GM18861 (cell line): Measurements from ENCODE around the gene NFKBIA.
"Not testable (repeated sequence)": the region's sequence is repeated elsewhere in the genome, so short reads cannot be mapped to it uniquely, and the experiment has no call there.

Experiments
- ATAC-seq: cut with Tn5 transposase; IDR thresholded peaks from one replicate; pipeline ENCODE4 v1.9.1; 2021; ENCODE audit not compliant: unreplicated experiment

NFKBIA gene, protein sequence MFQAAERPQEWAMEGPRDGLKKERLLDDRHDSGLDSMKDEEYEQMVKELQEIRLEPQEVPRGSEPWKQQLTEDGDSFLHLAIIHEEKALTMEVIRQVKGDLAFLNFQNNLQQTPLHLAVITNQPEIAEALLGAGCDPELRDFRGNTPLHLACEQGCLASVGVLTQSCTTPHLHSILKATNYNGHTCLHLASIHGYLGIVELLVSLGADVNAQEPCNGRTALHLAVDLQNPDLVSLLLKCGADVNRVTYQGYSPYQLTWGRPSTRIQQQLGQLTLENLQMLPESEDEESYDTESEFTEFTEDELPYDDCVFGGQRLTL

GRCh38 chr14:35404449-35405303, at the start of gene NFKBIA:
NFKBIA (minus strand) TSS chr14:35404749; CDS start chr14:35404644, 105 bp downstream.
- peak; percentile 44 for ATAC-seq

GRCh38 chr14:35446450-35446849, 41.9 kb upstream of the NFKBIA start:
- no peak for ATAC-seq

- ATAC-seq: no peak
Measured at GRCh38 chr14:35444104-35444503, 39.6 kb upstream of the NFKBIA start.

GRCh38 chr14:35441160-35441559, 36.6 kb upstream of the NFKBIA start:
- ATAC-seq: no peak

- peak; percentile 75 for ATAC-seq
Measured at GRCh38 chr14:35438910-35439713, 34.6 kb upstream of the NFKBIA start.

DNA sequence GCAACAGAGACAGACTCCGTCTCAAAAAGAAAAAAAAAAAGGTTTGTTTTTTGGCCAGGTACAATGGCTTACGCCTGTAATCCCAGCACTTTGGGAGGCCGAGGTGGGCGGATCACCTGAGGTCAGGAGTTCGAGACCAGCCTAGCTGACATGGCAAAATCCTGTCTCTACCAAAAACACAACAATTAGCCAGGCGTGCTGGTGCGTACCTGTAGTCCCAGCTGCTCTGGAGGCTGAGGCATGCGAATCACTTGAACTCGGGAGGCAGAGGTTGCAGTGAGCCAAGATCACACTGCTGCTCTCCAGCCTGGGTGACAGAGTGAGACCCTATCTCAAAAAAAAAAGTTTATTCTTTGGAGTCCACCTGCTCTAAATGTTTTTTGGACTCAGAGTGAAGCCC, 33.9 kb upstream of the NFKBIA start:
- ATAC-seq: not testable (repeated sequence)

- ATAC-seq: no peak
Measured at GRCh38 chr14:35435177-35435576, 30.6 kb upstream of the NFKBIA start.

DNA sequence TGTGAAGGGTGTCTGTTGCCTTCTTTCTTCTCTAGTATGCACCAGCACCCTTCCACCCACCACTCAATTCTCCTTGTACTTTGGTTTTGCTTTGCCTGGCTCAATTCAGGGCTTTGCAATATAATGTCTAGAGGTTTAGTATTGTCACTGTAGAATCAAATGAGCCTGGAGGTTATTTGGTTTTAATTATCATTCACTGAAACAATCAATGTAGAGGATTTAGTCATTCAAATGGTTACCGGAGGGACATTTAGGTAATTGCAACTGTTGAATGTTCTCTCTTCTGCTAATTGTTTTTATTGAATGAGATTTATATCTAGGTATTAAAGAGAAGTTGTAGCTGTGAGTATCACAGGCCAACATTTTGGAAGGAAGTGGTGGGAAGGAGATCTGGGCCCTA, 29.3 kb upstream of the NFKBIA start:
- no peak for ATAC-seq

GRCh38 chr14:35430459-35431199, 26.1 kb upstream of the NFKBIA start:
- ATAC-seq: no peak

DNA sequence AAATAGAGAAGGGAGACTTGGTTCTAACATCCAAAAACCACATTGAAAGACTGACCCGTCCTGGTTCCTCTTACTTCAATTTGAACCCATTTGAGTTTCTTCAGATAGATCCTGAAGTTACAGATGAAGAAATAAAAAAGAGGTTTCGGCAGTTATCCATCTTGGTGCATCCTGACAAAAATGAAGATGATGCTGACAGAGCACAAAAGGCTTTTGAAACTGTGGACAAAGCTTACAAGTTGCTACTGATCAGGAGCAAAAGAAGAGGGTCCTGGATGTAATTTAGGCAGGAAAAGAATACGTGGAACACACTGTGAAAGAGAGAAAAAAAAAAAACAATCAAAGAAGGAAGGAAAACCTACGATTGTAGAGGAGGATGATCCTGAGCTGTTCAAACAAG, 25.4 kb upstream of the NFKBIA start:
- ATAC-seq: no peak

DNA sequence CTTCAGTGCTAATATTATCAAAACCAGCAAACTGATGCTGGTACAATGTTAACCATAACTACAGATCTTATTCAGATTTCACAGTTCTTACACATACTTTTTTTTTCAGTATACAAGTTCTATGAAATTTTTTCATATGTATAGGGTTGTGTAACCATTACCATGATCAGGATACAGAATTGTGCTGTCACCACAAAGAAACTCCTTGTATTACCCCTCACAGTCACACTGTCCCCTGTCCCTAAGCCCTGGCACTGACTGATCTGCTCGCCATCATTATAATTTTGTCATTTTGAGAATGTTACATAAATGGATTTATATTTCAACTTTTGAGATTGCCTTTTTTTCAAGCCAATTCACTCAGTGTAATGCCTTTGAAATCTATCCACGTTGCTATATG, 21.3 kb upstream of the NFKBIA start:
- ATAC-seq: no peak

GRCh38 chr14:35423621-35424020, 19.1 kb upstream of the NFKBIA start:
- ATAC-seq: no peak

DNA sequence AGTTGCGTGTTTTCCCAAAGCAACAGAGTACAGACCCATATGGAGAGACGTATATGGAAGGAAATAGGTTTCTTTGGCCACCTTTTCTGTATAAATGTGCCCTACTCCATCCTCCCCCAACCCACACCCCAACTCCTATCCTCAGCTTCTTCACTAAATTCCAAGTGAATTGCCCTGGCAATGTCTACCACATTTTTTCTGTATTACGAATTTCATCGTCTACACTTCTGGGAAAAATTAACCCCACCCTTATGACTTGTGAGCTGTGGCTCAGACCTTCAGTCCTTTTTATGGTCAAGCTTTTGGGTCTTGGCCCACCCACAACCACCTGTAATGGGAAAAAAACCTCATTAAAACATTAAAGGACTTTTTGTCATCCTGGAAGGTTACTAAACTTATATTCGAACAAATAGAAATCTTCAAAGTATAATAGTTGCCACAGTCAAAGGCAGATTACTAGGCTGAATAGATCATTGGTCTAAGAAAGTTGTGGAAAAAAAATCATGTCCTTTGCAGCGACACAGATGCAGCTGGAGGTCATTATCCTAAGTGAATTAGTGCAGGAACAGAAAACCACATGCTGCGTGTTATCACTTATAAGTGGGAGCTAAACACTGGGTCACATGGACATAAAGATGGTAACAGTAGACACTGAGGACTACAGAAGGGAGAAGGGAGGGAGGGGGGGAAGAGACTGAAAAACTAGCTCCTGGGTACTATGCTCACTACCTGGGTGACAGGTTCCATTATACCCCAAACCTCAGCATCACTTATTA, 15.7 kb upstream of the NFKBIA start:
- no peak for ATAC-seq

- ATAC-seq: no peak
Measured at GRCh38 chr14:35419429-35419841, 14.9 kb upstream of the NFKBIA start.

DNA sequence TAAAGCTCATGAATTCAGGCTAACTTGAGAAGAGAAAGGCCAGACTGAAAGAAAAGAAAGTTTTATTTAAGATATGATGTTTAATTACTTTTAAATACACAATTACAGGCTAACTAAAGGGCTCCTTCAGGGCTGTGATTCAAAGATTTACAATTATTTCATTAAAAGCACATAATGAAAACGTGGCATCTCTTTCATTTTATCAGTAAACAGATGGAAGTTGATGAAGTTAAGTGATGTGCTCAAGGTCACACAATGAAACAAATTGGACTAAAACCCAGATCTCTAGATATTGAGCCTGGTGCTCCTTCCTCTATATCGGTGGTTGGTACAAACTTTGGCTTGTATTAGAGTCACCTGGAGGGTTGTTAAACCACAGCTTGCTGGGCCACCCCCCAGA, 13.5 kb upstream of the NFKBIA start:
- ATAC-seq: no peak

DNA sequence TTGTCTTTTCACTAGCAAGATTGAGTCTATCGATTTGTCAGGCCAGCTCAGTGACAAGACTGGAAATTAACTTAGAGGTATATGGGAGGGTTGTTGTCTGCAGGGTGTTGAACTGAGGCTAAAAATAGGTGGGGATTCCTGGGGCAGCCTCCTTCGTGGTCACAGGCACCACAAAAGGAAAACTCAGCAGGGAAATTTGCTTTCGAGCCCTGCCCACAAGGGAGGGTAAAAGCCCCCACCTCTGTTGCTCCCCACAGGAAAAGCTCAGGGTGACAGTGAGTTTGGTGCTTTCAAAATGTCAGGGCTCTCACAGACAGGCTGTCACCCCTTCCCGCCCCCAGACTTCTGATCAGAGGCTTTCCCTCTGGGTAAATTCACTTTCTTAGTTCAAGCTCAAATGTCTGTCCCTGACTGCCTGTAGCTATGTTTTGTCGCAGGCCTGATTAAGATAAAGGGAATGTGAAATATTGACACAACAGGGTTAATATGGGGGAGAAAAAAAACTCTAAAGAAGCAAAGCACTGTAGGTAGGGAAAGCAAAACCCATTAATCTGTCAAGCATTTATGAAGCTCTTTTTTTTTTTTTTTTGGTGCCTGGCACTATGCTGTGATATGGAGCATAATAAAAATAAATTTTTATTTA, 11.7 kb upstream of the NFKBIA start:
- no peak for ATAC-seq

DNA sequence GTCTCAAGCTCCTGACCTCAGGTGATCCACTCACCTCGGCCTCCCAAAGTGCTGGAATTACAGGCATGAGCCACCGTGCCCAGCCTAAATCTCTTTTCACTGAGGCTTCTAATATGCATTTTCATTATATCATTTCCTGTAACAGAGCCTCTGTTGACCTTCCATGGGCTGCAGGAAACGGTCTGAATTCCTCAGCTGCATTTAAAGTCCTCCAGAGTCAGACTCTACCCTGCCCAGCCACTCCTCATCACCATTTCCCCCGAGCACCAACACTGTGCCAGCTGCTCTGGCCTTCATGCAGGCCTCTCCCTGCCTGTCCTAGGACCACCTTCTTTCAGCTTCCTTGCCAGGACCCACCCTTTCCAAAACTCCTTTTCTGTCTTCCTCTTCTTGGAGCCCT, 9.8 kb upstream of the NFKBIA start:
- no peak for ATAC-seq

- ATAC-seq: no peak
Measured at GRCh38 chr14:35412272-35413056, 7.9 kb upstream of the NFKBIA start.

- no peak for ATAC-seq
Measured at GRCh38 chr14:35410858-35411257, 6.3 kb upstream of the NFKBIA start.
